GM21360 (cell line): ENCODE results near the gene FGF10.

ENCODE experiments used
- ATAC-seq: cut with Tn5 transposase; IDR thresholded peaks from one replicate; pipeline ENCODE4 v1.9.1; 2021; ENCODE audit warnings: mild to moderate bottlenecking, moderate library complexity; ENCODE audit not compliant: unreplicated experiment

FGF10 gene

GRCh38 chr5:44260793-44261192 lies 128.4 kb downstream of the FGF10 start:
- no peak for ATAC-seq

GRCh38 chr5:44257653-44258365 lies 131.4 kb downstream of the FGF10 start:
- no peak for ATAC-seq

DNA sequence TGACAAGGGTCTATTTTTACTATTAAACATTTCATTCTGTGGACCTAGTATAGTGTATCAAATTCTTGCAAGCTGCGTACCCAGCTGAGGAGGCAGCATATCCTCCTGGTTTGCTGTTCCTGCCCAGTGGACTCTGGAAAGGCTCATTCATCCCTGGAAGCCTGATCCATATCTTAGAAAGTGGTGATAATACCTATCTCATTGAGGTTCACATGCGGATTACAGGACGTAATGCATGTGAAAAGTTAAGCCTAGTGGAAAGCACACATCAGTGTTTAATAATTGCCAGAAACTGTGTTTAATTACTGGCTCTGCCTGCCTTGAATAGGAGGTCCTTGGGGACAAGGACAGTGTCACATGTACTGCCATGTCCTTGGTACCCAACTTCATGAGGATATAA lies 132.0 kb downstream of the FGF10 start:
- no peak for ATAC-seq
